Cardiac muscle cell (in vitro differentiated cells and primary cell): ENCODE data around the gene AQR. TPM values are rescaled to one million over a fixed set of nuclear protein-coding genes. Genes with fewer than 3 reads are reported as not detected.

Source experiments
- DNase-seq, 2 donors: peaks; one replicate each; pipeline versions ENCODE4 v3.0.0 to v3.0.0-alpha.2; 2010 to 2017; ENCODE audit warnings: low read depth in 1 of 2, low spot score in 1 of 2
- H3K27ac ChIP-seq: fragments of 200-600 bp; sonication (generic); 2 replicates; pipeline ENCODE4 v1.5.1; 2016
- H3K27me3 ChIP-seq: fragments of 200-600 bp; sonication (generic); 2 replicates; pipeline ENCODE4 v1.6.0; 2016; ENCODE audit warnings: control low read depth
- H3K36me3 ChIP-seq: fragments of 200-600 bp; sonication (generic); 2 replicates; pipeline ENCODE4 v1.5.1; 2016; ENCODE audit warnings: control low read depth
- H3K4me1 ChIP-seq: fragments of 200-600 bp; sonication (generic); 2 replicates; pipeline ENCODE4 v1.8.1; 2017; ENCODE audit warnings: low read depth, mild to moderate bottlenecking, mixed run types
- H3K4me3 ChIP-seq: fragments of 200-600 bp; sonication (generic); 2 replicates; pipeline ENCODE4 v1.5.1; 2016; ENCODE audit warnings: mild to moderate bottlenecking
- H3K9me3 ChIP-seq: fragments of 200-600 bp; sonication (generic); 2 replicates; pipeline ENCODE4 v1.5.1; 2017; ENCODE audit warnings: low read depth, mild to moderate bottlenecking, control low read depth
- polyA plus RNA-seq: library from polyadenylated mRNA; unstranded; fragments of >200 nt; fragmentation: Nextera tagmentation; extraction: Ambion mirVana; gene quantifications from 2 replicates; pipeline ENCODE4 v1.2.1, GENCODE V29; 2016
- total RNA-seq: library from RNA; depleted of rRNA; stranded (reverse); fragments of >200 nt; gene quantifications from 2 replicates; pipeline ENCODE4 v1.2.3, GENCODE V29; 2016
- TF ChIP-seq, protein P1 (sequence below): IDR thresholded peaks from 2 replicates; pipeline ENCODE4 v1.5.1; 2012; ENCODE audit warnings: low read depth, mild to moderate bottlenecking, low read length

The AQR gene
- total and polyA plus RNA-seq, 2 experiments from 2014 or later = 14.7 to 20.6 TPM

DNA sequence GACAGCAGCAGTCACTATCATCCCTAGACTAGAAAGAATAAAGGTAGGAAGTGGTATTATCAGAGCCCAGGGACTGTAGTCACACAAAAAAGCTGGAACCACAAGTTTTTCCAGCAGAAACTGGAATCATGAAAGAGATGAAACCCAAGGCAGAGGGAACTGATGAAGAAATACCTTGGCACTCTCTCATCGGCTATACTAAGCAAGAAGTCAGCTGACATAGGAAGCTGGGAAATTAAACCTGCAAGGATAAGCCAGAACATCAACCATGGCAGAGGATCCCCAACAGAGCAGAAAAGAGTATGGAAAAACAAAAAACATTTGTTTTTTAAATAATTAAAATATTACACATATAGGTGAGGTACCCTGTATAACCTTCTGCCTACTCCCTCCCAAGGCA, 86.5 kb downstream of the AQR start:
- H3K4me3 ChIP-seq = no peak overlapping the region
- peak in 1 of 2 donors; percentile 45 for DNase-seq
- H3K9me3 ChIP-seq = no peaks in the 10 kb centered on the region
- H3K4me1 ChIP-seq = no peaks in the 10 kb centered on the region
- no peak overlapping the region for H3K27ac ChIP-seq
- no peaks in the 10 kb centered on the region for H3K27me3 ChIP-seq
- TF ChIP-seq, protein P1, sequence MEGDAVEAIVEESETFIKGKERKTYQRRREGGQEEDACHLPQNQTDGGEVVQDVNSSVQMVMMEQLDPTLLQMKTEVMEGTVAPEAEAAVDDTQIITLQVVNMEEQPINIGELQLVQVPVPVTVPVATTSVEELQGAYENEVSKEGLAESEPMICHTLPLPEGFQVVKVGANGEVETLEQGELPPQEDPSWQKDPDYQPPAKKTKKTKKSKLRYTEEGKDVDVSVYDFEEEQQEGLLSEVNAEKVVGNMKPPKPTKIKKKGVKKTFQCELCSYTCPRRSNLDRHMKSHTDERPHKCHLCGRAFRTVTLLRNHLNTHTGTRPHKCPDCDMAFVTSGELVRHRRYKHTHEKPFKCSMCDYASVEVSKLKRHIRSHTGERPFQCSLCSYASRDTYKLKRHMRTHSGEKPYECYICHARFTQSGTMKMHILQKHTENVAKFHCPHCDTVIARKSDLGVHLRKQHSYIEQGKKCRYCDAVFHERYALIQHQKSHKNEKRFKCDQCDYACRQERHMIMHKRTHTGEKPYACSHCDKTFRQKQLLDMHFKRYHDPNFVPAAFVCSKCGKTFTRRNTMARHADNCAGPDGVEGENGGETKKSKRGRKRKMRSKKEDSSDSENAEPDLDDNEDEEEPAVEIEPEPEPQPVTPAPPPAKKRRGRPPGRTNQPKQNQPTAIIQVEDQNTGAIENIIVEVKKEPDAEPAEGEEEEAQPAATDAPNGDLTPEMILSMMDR = no peak
- H3K36me3 ChIP-seq = peaks cover 33% of the 10 kb centered on the region

DNA sequence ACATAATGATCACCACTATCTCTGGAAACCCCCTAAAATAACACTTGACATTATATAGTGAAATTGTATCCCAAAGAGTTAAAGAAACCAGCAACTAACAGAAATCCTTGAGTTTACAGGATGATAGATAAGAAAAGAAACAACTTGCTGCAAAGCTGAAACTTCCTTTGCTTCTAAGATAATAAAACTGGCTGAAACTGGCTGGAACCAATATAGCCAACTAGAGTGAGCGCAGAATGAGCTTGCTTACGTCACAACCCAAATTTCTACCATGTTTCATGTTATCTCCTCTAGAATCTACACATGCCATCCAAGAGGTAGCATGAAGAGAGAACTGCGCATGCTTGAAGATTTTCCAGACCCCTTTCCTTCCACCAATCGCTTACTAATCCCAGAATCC, 90.4 kb downstream of the AQR start:
- H3K9me3 ChIP-seq = no peaks in the 10 kb centered on the region
- no peaks in the 10 kb centered on the region for H3K27me3 ChIP-seq
- peaks cover 26% of the 10 kb centered on the region for H3K36me3 ChIP-seq
- H3K4me3 ChIP-seq = no peak overlapping the region
- H3K27ac ChIP-seq = no peak overlapping the region
- peak in 1 of 2 donors; percentile 3 for DNase-seq
- H3K4me1 ChIP-seq = no peaks in the 10 kb centered on the region
- TF ChIP-seq, protein P1 = no peak

DNA sequence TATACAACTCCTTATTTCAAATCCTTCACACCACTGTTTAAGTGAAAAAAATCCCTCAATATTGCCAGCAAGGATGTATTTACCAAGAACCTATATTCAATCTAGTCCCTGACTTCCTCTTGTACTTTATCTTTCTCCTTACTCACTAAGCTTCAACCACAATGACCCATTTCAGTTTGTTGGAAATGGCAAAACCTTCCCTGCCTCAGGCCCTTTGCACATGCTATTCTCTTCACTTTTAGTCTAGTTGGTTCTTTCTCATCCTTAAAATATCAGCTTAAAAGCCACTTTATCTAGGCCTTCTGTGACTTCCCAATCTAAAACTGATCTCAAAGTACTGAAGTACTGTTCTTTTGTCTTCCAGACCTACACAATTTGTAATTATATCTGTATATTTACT, 92.9 kb downstream of the AQR start:
- Histone ChIP-seq H3K4me3 (no peak overlapping the region), H3K27ac (no peak overlapping the region), H3K27me3 (no peaks in the 10 kb centered on the region), H3K9me3 (no peaks in the 10 kb centered on the region), H3K36me3 (peaks cover 31% of the 10 kb centered on the region), H3K4me1 (no peaks in the 10 kb centered on the region)
- TF ChIP-seq, protein P1 = no peak
- no peak for DNase-seq

DNA sequence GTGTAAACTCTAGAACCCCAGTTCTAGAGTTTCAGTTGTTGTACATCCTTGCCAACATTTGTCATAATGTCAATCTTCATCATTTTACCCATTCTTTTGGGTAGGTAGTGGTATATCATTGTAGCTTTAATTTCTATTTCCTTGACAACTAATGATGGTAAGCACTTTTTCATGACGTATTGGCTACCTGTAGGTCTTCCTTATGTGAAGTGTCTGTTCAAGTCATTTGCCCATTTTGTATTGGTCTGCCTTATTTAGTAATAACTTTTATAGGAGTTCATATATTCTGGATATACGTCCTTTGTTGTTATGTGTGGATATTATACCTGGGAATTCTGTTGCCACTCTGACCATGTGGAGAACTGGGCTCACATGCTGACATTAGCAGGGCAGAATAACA, 100.4 kb downstream of the AQR start:
- H3K27ac ChIP-seq = no peak overlapping the region
- no peaks in the 10 kb centered on the region for H3K4me1 ChIP-seq
- TF ChIP-seq, protein P1 = no peak
- H3K4me3 ChIP-seq = no peak overlapping the region
- no peaks in the 10 kb centered on the region for H3K27me3 ChIP-seq
- no peak for DNase-seq
- H3K36me3 ChIP-seq = peaks cover 30% of the 10 kb centered on the region
- no peaks in the 10 kb centered on the region for H3K9me3 ChIP-seq

DNA sequence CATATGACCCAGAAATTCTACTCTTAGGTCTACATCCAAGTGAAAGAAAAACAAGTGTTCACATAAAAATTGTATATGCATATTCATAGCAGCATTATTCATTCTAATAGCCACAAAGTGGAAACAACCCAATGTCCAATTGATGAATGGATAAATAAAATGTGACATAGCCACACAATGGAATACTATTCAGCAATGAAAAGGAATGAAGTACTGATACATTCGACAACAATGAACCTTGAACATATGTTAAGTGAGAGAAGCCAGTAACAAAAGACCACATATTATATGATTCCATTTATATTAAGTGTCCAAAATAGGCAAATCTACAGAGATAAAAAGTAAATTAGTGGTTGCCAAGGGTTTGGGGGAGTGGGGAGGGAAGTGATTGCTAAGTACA, 104.0 kb downstream of the AQR start:
- no peaks in the 10 kb centered on the region for H3K27me3 ChIP-seq
- no peaks in the 10 kb centered on the region for H3K9me3 ChIP-seq
- no peaks in the 10 kb centered on the region for H3K4me1 ChIP-seq
- no peak overlapping the region for H3K27ac ChIP-seq
- H3K4me3 ChIP-seq = no peak overlapping the region
- TF ChIP-seq, protein P1 = no peak
- peaks cover 17% of the 10 kb centered on the region for H3K36me3 ChIP-seq
- DNase-seq = no peak

DNA sequence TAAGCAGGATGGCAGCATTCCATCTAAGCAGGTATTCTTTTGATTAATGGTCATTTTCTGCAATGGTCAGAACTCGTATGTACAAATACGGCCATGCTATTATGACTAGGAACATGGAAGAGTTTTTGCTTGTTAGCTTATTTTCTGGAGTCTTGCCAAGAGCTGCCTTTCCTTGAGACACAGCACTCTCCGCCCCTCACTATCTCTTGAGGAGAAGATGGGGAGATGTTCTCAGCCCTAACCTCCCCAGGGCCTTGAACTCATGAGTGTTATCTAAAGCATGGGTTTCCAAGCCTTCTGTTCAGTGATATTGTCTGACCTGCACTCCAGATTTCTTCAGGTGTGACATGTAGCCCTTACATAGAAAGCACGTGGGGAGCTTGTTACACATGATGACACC, 108.3 kb downstream of the AQR start:
- TF ChIP-seq, protein P1 = no peak
- Histone ChIP-seq H3K9me3 (no peaks in the 10 kb centered on the region), H3K4me3 (no peak overlapping the region), H3K4me1 (no peaks in the 10 kb centered on the region), H3K27me3 (no peaks in the 10 kb centered on the region), H3K27ac (no peak overlapping the region), H3K36me3 (peaks cover 17% of the 10 kb centered on the region)
- no peak for DNase-seq
